Naive B cell (primary cell): ENCODE measurements around the gene RABGEF1. TPM values are rescaled to one million over a fixed set of nuclear protein-coding genes. Genes with fewer than 3 reads are reported as not detected.
"Not testable (repeated sequence)": the region's sequence is repeated elsewhere in the genome, so short reads cannot be mapped to it uniquely, and the experiment has no call there.

Experiments used
- ATAC-seq, 2 donors: fragments of 150-1000 bp; cut with Tn5 transposase; 2 replicates each; pipeline ENCODE4 v1.10.0; 2021; ENCODE audit warnings: low read depth in 2 of 2, mild to moderate bottlenecking in 2 of 2, moderate library complexity in 2 of 2
- DNase-seq: peaks from one replicate; pipeline ENCODE4 v3.0.0; 2022
- H3K27ac Mint-ChIP-seq, 6 donors: one replicate each; pipeline ENCODE4 v1.8.0; 2020 to 2022; ENCODE audit warnings: mild to moderate bottlenecking in 6 of 6, mixed read lengths in 6 of 6, moderate library complexity in 5 of 6, inconsistent platforms in 2 of 6
- H3K27me3 Mint-ChIP-seq, 3 donors: one replicate each; pipeline ENCODE4 v1.8.0; 2021 to 2022; ENCODE audit warnings: mixed read lengths in 3 of 3, mild to moderate bottlenecking in 1 of 3
- H3K36me3 Mint-ChIP-seq, 2 donors: one replicate each; pipeline ENCODE4 v1.8.0; 2020 to 2022; ENCODE audit warnings: mixed read lengths in 2 of 2, inconsistent platforms in 1 of 2, mild to moderate bottlenecking in 1 of 2
- H3K4me1 Mint-ChIP-seq, 3 donors: one replicate each; pipeline ENCODE4 v1.8.0; 2020 to 2022; ENCODE audit warnings: mixed read lengths in 3 of 3, inconsistent platforms in 1 of 3, mild to moderate bottlenecking in 1 of 3, moderate library complexity in 1 of 3
- H3K4me3 Mint-ChIP-seq, 8 donors: one replicate each; pipeline ENCODE4 v1.8.0; 2020 to 2022; ENCODE audit warnings: mild to moderate bottlenecking in 8 of 8, mixed read lengths in 8 of 8, moderate library complexity in 8 of 8, inconsistent platforms in 2 of 8
- H3K9me3 Mint-ChIP-seq, 7 donors: one replicate each; pipeline ENCODE4 v1.8.0; 2020 to 2022; ENCODE audit warnings: mixed read lengths in 7 of 7, mild to moderate bottlenecking in 5 of 7, inconsistent platforms in 2 of 7, moderate library complexity in 1 of 7
- polyA plus RNA-seq, 6 donors: library from polyadenylated mRNA; unstranded; fragments of 300-500 nt; fragmentation: Illumina TruSeq; gene quantifications; one replicate each; pipeline ENCODE4 v1.2.3, GENCODE V29; 2021; ENCODE audit warnings: low read depth in 6 of 6

The RABGEF1 gene
- polyA plus RNA-seq, 6 donors from 2014 or later = 44.8 to 67.3 (median 55.9) TPM

DNA sequence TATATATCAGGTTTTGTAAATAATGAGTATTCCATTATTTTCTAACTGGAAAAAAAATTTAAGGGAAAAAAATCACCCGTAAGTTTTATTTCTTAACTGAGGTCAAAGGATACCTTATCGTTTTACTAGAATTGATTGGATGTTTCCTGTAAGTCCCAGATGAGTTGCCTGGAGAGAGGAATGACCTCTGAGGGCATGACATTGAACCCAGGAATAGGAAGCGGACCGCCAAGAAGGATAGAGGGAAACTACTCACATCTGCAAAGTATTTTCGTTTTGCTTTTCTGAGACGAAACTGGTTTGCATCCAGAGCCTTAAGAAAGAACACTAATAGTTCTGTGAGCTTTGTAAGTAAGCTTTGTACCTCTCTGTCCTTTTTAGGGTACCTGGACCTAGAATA, 17.4 kb downstream of the RABGEF1 start:
- Mint-ChIP-seq H3K27me3 (no peaks in the 10 kb centered on the region), H3K27ac (peak overlapping the region in 1 of 6 donors; percentile 79), H3K4me1 (peaks cover 35 to 70% (median 64%) of the 10 kb centered on the region in 3 donors), H3K36me3 (no peaks in the 10 kb centered on the region), H3K9me3 (no peaks in the 10 kb centered on the region), H3K4me3 (peak overlapping the region in 1 of 8 donors; percentile 60)
- DNase-seq = no peak
- ATAC-seq = no peak

DNA sequence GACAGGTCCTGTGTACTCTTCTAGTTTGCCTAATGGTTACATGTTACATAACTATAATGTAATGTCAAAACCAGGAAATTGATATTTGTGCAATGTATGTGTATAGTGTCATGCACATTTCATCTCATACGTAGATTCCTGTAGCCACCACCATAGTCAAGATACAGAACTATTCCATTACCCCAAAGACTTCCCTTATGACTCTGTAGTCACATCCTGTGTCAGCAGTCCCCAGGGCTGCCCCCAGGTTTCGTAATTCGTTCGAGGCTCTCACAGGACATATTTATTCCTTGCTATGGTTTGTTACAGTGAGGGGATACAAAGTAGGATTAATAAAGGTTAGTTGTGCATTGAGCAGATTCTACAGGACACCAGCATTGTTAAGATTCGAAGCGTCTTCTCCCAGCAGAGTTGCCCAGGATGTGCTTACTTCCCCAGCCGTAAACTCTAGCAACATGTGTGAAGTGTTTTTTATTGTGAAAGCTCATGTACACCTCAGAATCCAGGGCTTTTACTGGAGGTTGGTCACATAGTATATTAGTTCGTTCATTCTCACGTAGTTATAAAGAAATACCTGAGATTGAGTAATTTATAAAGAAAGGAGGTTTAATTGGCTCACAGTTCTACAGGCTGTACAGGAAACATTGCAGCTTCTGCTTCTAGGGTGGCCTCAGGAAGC, 18.6 kb downstream of the RABGEF1 start:
- Mint-ChIP-seq H3K27me3 (no peaks in the 10 kb centered on the region), H3K36me3 (peaks cover 0 to 8% of the 10 kb centered on the region in 2 donors), H3K9me3 (peaks cover 0 to 8% (median 5%) of the 10 kb centered on the region in 7 donors), H3K4me1 (peaks cover 42 to 67% (median 62%) of the 10 kb centered on the region in 3 donors), H3K4me3 (peak overlapping the region in 1 of 8 donors; percentile 28), H3K27ac (peak overlapping the region in 5 of 6 donors; percentile 60 to 79 (median 72))
- peak; percentile 50 to 72 for ATAC-seq
- no peak for DNase-seq

DNA sequence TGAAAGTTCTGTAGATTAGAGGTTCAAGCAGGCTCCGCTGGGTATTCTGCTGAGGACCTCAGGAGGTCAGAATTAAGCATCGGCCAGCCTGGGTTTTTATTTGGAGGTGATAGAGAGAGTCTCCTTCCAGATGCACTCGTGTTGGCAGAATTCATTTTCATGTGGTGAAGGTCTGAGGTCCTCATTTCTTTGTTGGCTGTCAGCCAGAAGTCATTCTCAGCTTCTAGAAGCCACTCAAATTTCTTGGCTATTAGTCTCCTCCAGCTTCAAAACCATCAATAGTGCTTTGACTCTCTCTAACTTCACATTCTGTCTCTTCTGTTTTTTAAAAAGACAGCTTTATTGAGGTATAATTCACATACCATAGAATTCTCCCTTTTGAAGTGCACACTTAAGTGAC, 22.6 kb downstream of the RABGEF1 start:
- H3K36me3 Mint-ChIP-seq, DNase-seq, ATAC-seq, H3K4me3 Mint-ChIP-seq, H3K27me3 Mint-ChIP-seq: not testable (repeated sequence)
- Mint-ChIP-seq H3K27ac (peak overlapping the region in 4 of 6 donors; percentile 5 to 82 (median 26)), H3K4me1 (peaks cover 57 to 84% (median 81%) of the 10 kb centered on the region in 3 donors), H3K9me3 (peaks cover 0 to 10% (median 5%) of the 10 kb centered on the region in 7 donors)

DNA sequence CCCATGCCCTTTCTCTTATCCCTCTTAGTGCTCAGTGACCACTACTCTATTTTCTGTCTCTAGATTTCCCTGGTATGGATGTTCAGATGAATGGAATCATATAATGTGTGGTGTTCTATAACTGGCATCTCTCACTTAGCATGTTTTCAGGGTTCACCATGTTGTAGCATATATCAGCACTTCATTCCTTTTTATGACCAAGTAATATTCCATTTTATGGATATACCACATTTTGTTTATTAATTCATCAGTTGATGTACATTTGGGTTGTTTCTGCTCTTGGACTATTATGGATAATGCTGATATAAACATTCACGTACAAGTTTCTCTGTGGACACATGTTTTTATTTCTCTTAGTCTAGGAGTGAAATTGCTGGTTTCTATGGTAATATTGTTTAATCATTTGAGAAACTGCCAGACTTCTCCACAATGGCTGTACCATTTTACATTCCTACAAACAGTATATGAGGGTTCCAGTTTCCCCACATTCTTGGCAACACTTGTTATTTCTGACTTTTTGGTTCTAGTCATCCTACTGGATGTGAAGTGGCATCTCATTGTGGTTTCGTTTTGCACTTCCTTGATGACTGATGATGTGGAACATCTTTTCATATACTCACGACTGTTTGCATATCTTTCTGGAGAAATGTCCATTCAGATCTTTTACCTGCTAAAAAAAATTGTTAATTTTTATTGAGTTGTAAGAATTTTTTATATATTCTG, 23.3 kb downstream of the RABGEF1 start:
- peak overlapping the region in 4 of 6 donors; percentile 23 to 84 (median 53) for H3K27ac Mint-ChIP-seq
- DNase-seq, H3K27me3 Mint-ChIP-seq, H3K36me3 Mint-ChIP-seq: not testable (repeated sequence)
- H3K4me3 Mint-ChIP-seq = peak overlapping the region in 1 of 8 donors; percentile 12
- H3K4me1 Mint-ChIP-seq = peaks cover 56 to 84% (median 81%) of the 10 kb centered on the region in 3 donors
- peak in 1 of 2 donors; percentile 48 for ATAC-seq
- peaks cover 0 to 10% (median 5%) of the 10 kb centered on the region in 7 donors for H3K9me3 Mint-ChIP-seq

DNA sequence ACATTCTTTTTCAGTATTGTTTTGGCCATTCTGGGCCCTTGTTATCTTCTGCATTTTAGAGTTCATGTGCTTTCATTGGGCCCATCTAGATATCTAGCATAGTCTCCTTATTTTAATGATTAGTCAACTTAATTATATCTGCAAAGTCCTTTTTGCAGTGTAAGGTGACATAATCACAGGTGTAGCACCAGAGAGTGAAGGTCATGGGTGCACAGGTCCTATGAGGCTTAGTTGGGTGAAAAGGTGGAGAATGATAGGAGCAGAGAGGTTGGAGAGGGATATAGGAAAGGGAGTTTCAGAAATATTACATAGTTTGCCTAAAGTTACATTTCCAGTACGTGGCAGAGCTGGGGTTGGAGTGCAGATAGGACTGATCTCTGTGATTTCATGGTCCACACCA, 24.4 kb downstream of the RABGEF1 start:
- H3K4me1 Mint-ChIP-seq = peaks cover 59 to 86% (median 81%) of the 10 kb centered on the region in 3 donors
- peak overlapping the region in 4 of 6 donors; percentile 16 to 84 (median 50) for H3K27ac Mint-ChIP-seq
- DNase-seq, ATAC-seq, H3K36me3 Mint-ChIP-seq, H3K27me3 Mint-ChIP-seq: not testable (repeated sequence)
- H3K9me3 Mint-ChIP-seq = peaks cover 0 to 10% (median 5%) of the 10 kb centered on the region in 7 donors
- peak overlapping the region in 1 of 8 donors; percentile 36 for H3K4me3 Mint-ChIP-seq

DNA sequence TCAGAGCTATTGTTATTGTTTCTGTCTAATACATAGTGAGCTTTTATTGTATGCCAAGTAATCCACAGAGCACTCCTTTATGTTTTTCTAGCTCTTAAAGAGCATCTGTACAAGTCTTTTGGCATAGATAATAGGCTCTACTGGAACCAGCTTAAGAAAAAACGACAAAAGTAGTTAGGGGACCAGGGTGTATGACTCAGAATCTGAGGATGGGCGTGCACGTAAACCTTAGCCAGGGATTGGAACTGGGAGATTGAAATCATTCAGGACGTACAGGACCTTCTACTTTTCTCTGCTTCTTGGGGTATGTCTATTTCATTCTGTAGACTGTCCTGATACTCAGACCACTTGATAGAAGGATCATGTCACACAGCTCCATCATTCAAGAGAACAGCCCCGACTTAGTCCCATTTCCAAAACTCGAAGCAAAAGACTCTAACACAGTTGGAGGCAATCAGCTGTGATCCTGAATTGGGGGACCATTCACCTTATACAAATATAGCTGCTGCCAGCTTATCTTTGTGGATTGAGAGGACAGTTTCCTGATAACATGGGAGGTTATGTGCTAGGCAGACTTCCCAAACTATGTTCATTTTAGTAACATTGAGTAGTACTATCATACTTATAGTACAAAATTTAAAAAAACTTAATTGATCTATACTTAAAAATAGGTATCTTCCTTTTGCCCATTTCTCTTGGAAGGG, 24.9 kb downstream of the RABGEF1 start:
- peak overlapping the region in 4 of 6 donors; percentile 38 to 71 (median 62) for H3K27ac Mint-ChIP-seq
- H3K36me3 Mint-ChIP-seq, ATAC-seq, DNase-seq, H3K27me3 Mint-ChIP-seq: not testable (repeated sequence)
- H3K4me1 Mint-ChIP-seq = peaks cover 60 to 86% (median 82%) of the 10 kb centered on the region in 3 donors
- H3K9me3 Mint-ChIP-seq = peaks cover 0 to 10% (median 5%) of the 10 kb centered on the region in 7 donors
- peak overlapping the region in 1 of 8 donors; percentile 12 for H3K4me3 Mint-ChIP-seq

DNA sequence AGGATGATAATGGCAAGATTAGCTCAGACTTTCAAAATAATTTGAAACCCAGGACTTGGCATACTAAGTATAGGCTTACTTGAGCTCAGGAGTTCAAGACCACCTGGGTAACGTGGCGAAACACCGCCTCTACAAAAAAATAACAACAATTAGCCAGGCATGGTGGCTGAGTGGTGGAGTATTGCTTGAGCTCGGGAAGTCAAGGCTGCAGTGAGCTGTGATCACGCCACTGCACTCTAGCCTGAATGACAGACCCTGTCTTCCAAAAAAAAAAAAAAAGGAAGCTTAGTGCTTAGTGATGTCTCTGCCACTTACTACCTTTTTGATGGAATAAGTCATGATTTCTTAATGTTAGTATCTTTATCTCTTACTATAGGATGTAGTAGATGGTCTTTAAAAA, 25.5 kb downstream of the RABGEF1 start:
- peaks cover 0 to 8% of the 10 kb centered on the region in 2 donors for H3K36me3 Mint-ChIP-seq
- ATAC-seq = no peak
- H3K27ac Mint-ChIP-seq = peak overlapping the region; percentile 16 to 89 (median 62)
- peak overlapping the region in 3 of 8 donors; percentile 6 to 36 (median 31) for H3K4me3 Mint-ChIP-seq
- H3K9me3 Mint-ChIP-seq = peaks cover 0 to 10% (median 5%) of the 10 kb centered on the region in 7 donors
- peaks cover 65 to 87% (median 81%) of the 10 kb centered on the region in 3 donors for H3K4me1 Mint-ChIP-seq
- no peaks in the 10 kb centered on the region for H3K27me3 Mint-ChIP-seq
- no peak for DNase-seq

DNA sequence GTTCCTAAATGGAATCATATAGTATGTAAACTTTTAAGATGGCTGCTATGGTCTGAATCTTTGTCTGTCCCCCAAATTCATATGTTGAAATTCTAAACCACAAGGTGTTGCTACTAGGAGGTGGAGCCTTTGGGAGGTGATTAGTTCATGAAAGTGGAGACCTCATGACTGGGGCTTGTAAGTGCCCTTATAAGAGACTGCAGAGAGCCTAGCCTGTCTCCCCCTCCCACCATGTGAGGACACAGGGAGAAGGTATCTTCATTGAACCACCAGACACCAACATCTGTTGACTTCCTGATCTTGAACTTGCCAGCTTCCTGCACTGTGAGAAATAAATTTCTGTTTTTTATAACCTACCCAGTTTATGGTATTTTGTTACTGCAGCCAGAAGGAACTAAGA, 27.0 kb downstream of the RABGEF1 start:
- H3K9me3 Mint-ChIP-seq = peaks cover 0 to 10% (median 5%) of the 10 kb centered on the region in 7 donors
- peak overlapping the region; percentile 40 to 95 (median 84) for H3K27ac Mint-ChIP-seq
- not testable (repeated sequence) for H3K36me3 Mint-ChIP-seq, ATAC-seq, DNase-seq, H3K27me3 Mint-ChIP-seq
- H3K4me3 Mint-ChIP-seq = peak overlapping the region in 6 of 8 donors; percentile 1 to 84 (median 62)
- peaks cover 66 to 84% (median 83%) of the 10 kb centered on the region in 3 donors for H3K4me1 Mint-ChIP-seq

DNA sequence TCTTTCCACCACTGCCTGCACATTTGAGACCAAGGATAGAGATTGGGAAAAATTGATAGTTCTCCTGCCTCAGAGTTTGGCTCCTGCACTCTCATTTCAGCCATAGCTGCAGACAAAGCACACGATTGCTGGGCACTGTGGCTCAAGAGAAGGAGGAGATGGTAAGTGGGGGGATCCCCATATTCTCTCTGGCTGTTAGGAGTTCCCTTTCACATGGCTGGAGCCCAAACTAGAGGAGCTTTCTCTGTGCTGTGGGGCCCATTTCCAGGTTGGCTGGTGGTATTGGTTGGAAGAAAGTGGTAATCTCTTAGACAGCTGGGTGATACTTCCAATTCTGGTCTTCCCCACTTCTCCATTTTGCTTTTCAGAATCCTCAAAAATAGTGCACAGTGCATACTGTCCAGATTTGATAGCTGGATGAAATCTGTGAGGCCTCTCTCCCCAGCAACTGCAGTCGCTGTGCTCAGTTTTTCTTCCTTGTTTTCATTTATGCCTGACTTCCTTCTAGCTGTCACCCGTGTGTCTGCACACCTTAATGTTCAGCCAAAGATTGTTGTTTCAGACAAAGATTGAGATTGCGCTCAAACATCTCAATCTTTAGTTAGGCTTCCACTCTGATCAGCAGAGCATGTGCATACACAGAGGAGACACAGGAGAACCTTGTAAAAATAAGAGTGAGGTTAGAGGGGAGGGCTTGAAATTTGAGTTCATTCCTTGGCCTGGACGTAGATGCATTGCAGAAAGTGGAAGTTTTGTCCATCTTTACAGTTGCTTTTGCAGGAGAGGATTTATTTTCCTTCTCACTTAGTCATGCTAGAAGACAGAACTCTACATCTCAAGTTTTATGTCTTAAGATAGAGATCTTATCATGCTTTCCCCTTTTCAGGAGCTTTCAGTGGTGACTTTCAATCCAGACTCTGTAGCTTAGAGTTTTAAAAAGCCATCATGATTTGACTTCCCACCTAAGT, 28.6 kb downstream of the RABGEF1 start:
- Mint-ChIP-seq H3K36me3 (peaks cover 0 to 3% of the 10 kb centered on the region in 2 donors), H3K4me1 (peaks cover 58 to 79% (median 72%) of the 10 kb centered on the region in 3 donors), H3K27me3 (no peaks in the 10 kb centered on the region), H3K4me3 (peak overlapping the region in 7 of 8 donors; percentile 30 to 84 (median 72)), H3K27ac (peak overlapping the region; percentile 59 to 95 (median 81)), H3K9me3 (peaks cover 0 to 1% (median 0%) of the 10 kb centered on the region in 7 donors)
- ATAC-seq (peak; percentile 82 to 83), DNase-seq (peak; percentile 23)

DNA sequence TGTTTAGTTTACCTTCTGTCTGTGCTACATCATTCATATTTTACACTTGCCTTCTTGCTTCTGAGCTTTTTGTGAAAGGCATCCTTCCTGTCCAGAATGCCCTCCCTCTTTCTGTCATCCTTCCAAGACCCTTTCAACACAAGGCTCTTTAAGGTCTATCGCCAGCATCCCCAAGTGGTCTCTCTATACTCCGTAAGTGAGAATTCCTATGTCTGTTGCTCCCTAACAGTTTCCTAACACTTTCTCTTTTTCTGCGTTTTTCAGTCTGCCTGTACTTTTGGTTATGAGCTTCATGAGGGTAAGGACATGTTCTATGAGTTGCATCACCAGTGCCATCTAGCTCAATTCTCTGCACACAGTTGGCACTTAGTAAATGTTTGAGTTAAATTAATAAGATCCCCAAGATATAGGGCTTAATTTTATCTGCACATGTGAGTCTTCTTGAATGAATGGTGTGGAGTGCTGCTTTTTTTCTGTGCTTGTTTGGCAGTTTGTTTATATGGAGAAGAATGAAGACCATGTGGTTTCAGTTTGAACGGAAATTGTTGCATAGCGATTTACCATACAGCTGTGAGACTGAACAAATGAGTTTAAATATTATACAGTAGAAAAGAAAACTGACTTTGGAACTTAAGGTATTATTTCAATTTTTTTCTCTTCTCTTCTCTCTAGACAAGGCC, 29.4 kb downstream of the RABGEF1 start:
- Mint-ChIP-seq H3K36me3 (peaks cover 0 to 9% of the 10 kb centered on the region in 2 donors), H3K27ac (peak overlapping the region; percentile 10 to 91 (median 80)), H3K4me3 (peak overlapping the region in 7 of 8 donors; percentile 26 to 84 (median 59)), H3K9me3 (no peaks in the 10 kb centered on the region), H3K4me1 (peaks cover 53 to 74% (median 66%) of the 10 kb centered on the region in 3 donors), H3K27me3 (no peaks in the 10 kb centered on the region)
- ATAC-seq (no peak), DNase-seq (no peak)

DNA sequence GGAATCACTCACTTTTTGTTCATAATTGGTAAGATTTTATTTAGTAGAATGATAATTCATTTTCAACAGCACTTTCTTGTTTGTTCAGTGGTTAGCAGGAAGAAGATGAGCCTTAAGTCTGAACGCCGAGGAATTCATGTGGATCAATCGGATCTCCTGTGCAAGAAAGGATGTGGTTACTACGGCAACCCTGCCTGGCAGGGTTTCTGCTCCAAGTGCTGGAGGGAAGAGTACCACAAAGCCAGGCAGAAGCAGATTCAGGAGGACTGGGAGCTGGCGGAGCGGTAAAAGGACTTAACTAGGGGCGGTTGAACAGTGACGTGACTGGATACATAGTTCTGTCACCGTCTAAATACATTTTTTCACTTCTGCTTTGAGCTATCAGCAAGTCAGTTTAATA, 31.3 kb downstream of the RABGEF1 start:
- no peaks in the 10 kb centered on the region for H3K9me3 Mint-ChIP-seq
- DNase-seq (no peak), ATAC-seq (no peak)
- H3K4me1 Mint-ChIP-seq = peaks cover 45 to 62% (median 50%) of the 10 kb centered on the region in 3 donors
- H3K27me3 Mint-ChIP-seq = no peaks in the 10 kb centered on the region
- peak overlapping the region in 4 of 6 donors; percentile 54 to 69 (median 58) for H3K27ac Mint-ChIP-seq
- no peak overlapping the region for H3K4me3 Mint-ChIP-seq
- peaks cover 0 to 19% of the 10 kb centered on the region in 2 donors for H3K36me3 Mint-ChIP-seq
